Muscle layer of duodenum (tissue), 2 donors: ENCODE results near the gene SIN3B.

Source experiments
- H3K27ac ChIP-seq: one replicate; pipeline ENCODE4 v1.7.0; 2013; ENCODE audit warnings: mild to moderate bottlenecking, low read length
- H3K27me3 ChIP-seq: one replicate; pipeline ENCODE4 v1.7.0; 2013; ENCODE audit warnings: low read depth, mild to moderate bottlenecking, control low read depth, low read length
- H3K36me3 ChIP-seq, 2 donors: one replicate each; pipeline ENCODE4 v1.7.0; 2013; ENCODE audit warnings: low read length in 2 of 2, control low read depth in 1 of 2, mild to moderate bottlenecking in 1 of 2; ENCODE audit not compliant: insufficient read depth in 2 of 2, control insufficient read depth in 1 of 2
- H3K4me1 ChIP-seq, 2 donors: one replicate each; pipeline ENCODE4 v1.7.0; 2013; ENCODE audit warnings: low read length in 2 of 2, mild to moderate bottlenecking in 2 of 2, control low read depth in 1 of 2, moderate library complexity in 1 of 2; ENCODE audit not compliant: insufficient read depth in 2 of 2, control insufficient read depth in 1 of 2
- H3K4me3 ChIP-seq, 2 donors: one replicate each; pipeline ENCODE4 v1.7.0; 2013; ENCODE audit warnings: low read length in 2 of 2, low read depth in 1 of 2, mild to moderate bottlenecking in 1 of 2
- H3K9me3 ChIP-seq, 2 donors: one replicate each; pipeline ENCODE4 v1.7.0; 2013; ENCODE audit warnings: low read length in 2 of 2, control low read depth in 1 of 2, mild to moderate bottlenecking in 1 of 2; ENCODE audit not compliant: control insufficient read depth in 1 of 2
- donor health status: healthy.

SIN3B gene

DNA sequence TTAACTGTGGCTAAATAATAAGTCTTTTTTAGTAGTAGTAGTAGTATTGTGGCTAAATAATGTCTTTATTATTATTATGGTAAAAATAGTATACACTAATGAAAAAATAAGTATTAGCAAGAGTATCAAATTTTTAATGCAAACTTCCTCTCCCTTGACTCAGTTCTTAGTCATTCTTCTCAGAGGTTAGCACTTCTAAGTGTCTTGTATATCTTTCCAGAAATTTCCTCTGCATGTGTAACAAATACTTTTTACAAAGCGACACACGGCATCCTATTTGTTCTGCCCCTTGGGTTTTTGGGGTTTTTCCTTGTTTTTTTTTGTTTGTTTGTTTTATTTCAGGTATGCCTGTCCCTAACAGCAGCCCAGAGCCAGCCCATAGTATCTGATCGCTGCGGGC lies 20.9 kb downstream of the SIN3B start:
- H3K27me3 ChIP-seq = no peaks in the 10 kb centered on the region
- H3K27ac ChIP-seq = no peak overlapping the region
- no peaks in the 10 kb centered on the region for H3K4me1 ChIP-seq
- peaks cover 66 to 90% of the 10 kb centered on the region in 2 donors for H3K36me3 ChIP-seq
- H3K9me3 ChIP-seq = no peaks in the 10 kb centered on the region
- no peak overlapping the region for H3K4me3 ChIP-seq

GRCh38 chr19:16851031-16851712 lies 22.0 kb downstream of the SIN3B start:
- Histone ChIP-seq H3K4me1 (no peaks in the 10 kb centered on the region), H3K36me3 (peaks cover 66 to 87% of the 10 kb centered on the region in 2 donors)

DNA sequence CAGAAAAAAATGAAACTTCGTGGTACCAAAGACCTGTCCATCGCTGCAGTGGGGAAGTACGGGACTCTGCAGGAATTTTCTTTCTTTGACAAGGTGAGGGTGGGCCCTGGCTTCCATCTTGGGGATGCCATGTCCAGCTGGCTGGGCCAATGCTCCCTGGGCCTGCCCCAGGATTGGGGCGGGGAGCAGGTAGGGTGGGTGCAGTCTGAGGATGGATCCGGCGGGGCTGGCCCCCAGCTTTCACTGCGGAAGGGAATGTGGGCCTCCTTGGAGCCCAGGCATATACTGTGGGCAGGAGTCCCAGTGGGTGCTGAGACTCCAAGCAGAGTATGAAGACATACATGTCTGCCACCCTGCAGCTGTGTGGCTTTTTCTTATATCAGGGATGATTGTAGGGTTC lies 23.9 kb downstream of the SIN3B start:
- Histone ChIP-seq H3K4me3 (no peak overlapping the region), H3K36me3 (peaks cover 55 to 78% of the 10 kb centered on the region in 2 donors), H3K4me1 (no peaks in the 10 kb centered on the region)

More at GRCh38 chr19:16851031-16851712, 22.0 kb downstream of the SIN3B start:
- no peaks in the 10 kb centered on the region for H3K27me3 ChIP-seq
- H3K9me3 ChIP-seq = no peaks in the 10 kb centered on the region
- no peak overlapping the region for H3K27ac ChIP-seq
- no peak overlapping the region for H3K4me3 ChIP-seq

GRCh38 chr19:16856091-16856490 lies 26.9 kb downstream of the SIN3B start:
- Histone ChIP-seq H3K4me1 (no peaks in the 10 kb centered on the region), H3K9me3 (no peaks in the 10 kb centered on the region), H3K27me3 (no peaks in the 10 kb centered on the region), H3K4me3 (no peak overlapping the region), H3K36me3 (peaks cover 41 to 76% of the 10 kb centered on the region in 2 donors), H3K27ac (no peak overlapping the region)

More for the DNA sequence above, 23.9 kb downstream of the SIN3B start:
- Histone ChIP-seq H3K9me3 (no peaks in the 10 kb centered on the region), H3K27ac (no peak overlapping the region), H3K27me3 (no peaks in the 10 kb centered on the region)

- H3K9me3 ChIP-seq = no peaks in the 10 kb centered on the region
- no peak overlapping the region for H3K4me3 ChIP-seq
- H3K27me3 ChIP-seq = no peaks in the 10 kb centered on the region
- no peaks in the 10 kb centered on the region for H3K4me1 ChIP-seq
- no peak overlapping the region for H3K27ac ChIP-seq
- H3K36me3 ChIP-seq = peaks cover 20 to 72% of the 10 kb centered on the region in 2 donors
Measured at GRCh38 chr19:16859626-16860025, 30.4 kb downstream of the SIN3B start.

- H3K27me3 ChIP-seq = no peaks in the 10 kb centered on the region
- H3K9me3 ChIP-seq = no peaks in the 10 kb centered on the region
- no peak overlapping the region for H3K27ac ChIP-seq
- H3K36me3 ChIP-seq = peaks cover 15 to 72% of the 10 kb centered on the region in 2 donors
- no peak overlapping the region for H3K4me3 ChIP-seq
- H3K4me1 ChIP-seq = no peaks in the 10 kb centered on the region
Measured at GRCh38 chr19:16860118-16860517, 30.9 kb downstream of the SIN3B start.

DNA sequence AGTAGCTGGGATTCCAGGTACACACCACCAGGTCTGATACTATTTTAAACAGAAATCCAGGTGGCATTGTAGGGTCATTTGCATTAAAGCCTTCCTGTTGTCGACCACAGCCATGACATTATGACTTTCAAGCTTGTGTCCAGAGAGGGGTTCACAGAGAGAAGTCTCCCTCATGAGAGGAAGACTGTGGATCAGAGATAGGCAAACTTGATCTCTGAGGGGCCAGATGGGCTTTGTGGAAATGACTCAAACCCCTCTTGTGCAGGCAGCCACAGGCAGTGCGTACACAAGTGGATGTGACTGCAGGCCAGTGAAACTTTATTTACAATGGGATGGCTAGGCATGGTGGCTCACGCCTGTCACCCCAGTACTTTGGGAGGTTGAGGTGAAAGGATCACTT lies 31.8 kb downstream of the SIN3B start:
- H3K27ac ChIP-seq = no peak overlapping the region
- H3K4me3 ChIP-seq = no peak overlapping the region
- no peaks in the 10 kb centered on the region for H3K27me3 ChIP-seq
- H3K36me3 ChIP-seq = peaks cover 19 to 77% of the 10 kb centered on the region in 2 donors
- no peaks in the 10 kb centered on the region for H3K9me3 ChIP-seq
- H3K4me1 ChIP-seq = no peaks in the 10 kb centered on the region

DNA sequence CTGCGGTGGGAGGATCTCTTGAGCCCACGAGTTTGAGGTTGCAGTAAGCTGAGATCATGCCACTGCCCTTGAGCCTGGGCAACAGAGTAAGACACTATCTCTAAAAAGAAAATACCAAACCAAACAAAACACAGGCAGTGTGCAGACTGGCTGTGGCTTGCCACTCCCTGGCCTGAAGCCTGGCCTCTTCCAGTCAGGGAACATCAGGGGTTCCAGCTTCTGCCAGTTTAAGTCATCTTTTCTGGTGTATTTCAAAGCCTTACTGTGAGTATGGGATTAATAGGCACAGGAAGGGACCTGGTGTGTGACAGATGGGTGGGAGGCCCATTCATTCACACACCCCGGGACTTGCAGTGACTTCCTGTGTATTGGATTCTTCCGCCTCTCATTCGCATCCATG lies 32.6 kb downstream of the SIN3B start:
- no peak overlapping the region for H3K27ac ChIP-seq
- H3K9me3 ChIP-seq = no peaks in the 10 kb centered on the region
- H3K4me1 ChIP-seq = no peaks in the 10 kb centered on the region
- no peak overlapping the region for H3K4me3 ChIP-seq
- H3K36me3 ChIP-seq = peaks cover 25 to 79% of the 10 kb centered on the region in 2 donors
- H3K27me3 ChIP-seq = no peaks in the 10 kb centered on the region

GRCh38 chr19:16862826-16863415 lies 33.7 kb downstream of the SIN3B start:
- no peaks in the 10 kb centered on the region for H3K9me3 ChIP-seq
- no peak overlapping the region for H3K27ac ChIP-seq
- H3K27me3 ChIP-seq = no peaks in the 10 kb centered on the region
- no peak overlapping the region for H3K4me3 ChIP-seq
- H3K4me1 ChIP-seq = no peaks in the 10 kb centered on the region
- H3K36me3 ChIP-seq = peaks cover 35 to 86% of the 10 kb centered on the region in 2 donors

GRCh38 chr19:16867211-16867610 lies 38.0 kb downstream of the SIN3B start:
- Histone ChIP-seq H3K9me3 (no peaks in the 10 kb centered on the region), H3K36me3 (peaks cover 49 to 98% of the 10 kb centered on the region in 2 donors), H3K4me1 (no peaks in the 10 kb centered on the region), H3K4me3 (no peak overlapping the region), H3K27ac (no peak overlapping the region), H3K27me3 (no peaks in the 10 kb centered on the region)

GRCh38 chr19:16868423-16869130 lies 39.4 kb downstream of the SIN3B start:
- peaks cover 40 to 95% of the 10 kb centered on the region in 2 donors for H3K36me3 ChIP-seq
- no peaks in the 10 kb centered on the region for H3K27me3 ChIP-seq
- no peak overlapping the region for H3K27ac ChIP-seq
- no peaks in the 10 kb centered on the region for H3K9me3 ChIP-seq
- H3K4me3 ChIP-seq = no peak overlapping the region
- no peaks in the 10 kb centered on the region for H3K4me1 ChIP-seq
